GM18517 (cell line): ENCODE measurements around the gene FGF8.

Experiments used
- ATAC-seq: cut with Tn5 transposase; IDR thresholded peaks from one replicate; pipeline ENCODE4 v1.9.1; 2021; ENCODE audit warnings: mild to moderate bottlenecking, moderate library complexity; ENCODE audit not compliant: unreplicated experiment

FGF8 gene

DNA sequence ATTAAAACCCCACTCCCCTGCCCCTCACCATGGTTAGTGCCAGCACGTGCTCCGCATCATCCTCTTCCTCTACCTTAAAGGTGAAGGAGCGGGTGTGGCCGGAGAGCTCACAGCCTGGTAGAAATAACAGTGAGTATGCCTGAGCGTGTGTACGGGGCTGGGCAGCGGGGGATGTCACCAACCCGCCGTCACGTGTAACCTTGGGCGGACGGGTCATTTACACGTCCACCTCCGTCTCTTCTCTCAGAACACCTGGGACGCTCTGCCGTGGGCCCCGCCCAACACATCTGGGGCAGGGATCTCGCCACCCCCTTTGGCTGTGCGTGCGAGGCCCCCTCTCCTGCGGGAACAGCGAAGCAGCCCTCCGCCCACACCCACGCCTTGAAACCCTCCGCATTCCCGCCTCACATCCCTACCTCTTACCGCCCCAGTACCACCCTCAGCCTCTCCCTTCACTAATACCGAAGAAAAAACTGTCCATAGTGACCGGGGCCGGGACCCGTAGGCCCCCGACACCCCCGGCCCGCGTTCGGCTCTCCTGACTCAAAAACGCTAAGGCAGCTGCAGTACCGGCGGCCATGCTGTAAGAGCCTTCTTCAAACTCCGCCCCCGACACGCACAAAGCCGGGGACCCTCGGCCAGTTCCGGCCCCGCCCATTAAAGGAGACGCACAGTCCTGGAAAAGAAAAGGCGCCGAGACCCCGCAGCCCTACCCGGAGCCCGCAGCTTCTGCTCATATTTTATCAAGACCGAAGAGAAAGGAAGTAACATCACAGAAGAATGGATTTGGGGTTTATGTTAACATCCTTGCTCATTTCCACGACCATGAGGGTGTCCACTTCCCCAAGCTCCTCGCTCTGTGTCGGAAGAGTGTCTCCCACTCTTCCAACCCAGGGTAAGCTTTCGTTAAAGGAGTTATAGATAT lies 7.2 kb upstream of the FGF8 start, which contains the start of gene NPM3:
Gene NPM3 (minus strand): TSS at position 636 of the 925 bp plus-strand sequence. CDS start 56 bp downstream, at position 580.
- ATAC-seq, result peak; percentile 38

DNA sequence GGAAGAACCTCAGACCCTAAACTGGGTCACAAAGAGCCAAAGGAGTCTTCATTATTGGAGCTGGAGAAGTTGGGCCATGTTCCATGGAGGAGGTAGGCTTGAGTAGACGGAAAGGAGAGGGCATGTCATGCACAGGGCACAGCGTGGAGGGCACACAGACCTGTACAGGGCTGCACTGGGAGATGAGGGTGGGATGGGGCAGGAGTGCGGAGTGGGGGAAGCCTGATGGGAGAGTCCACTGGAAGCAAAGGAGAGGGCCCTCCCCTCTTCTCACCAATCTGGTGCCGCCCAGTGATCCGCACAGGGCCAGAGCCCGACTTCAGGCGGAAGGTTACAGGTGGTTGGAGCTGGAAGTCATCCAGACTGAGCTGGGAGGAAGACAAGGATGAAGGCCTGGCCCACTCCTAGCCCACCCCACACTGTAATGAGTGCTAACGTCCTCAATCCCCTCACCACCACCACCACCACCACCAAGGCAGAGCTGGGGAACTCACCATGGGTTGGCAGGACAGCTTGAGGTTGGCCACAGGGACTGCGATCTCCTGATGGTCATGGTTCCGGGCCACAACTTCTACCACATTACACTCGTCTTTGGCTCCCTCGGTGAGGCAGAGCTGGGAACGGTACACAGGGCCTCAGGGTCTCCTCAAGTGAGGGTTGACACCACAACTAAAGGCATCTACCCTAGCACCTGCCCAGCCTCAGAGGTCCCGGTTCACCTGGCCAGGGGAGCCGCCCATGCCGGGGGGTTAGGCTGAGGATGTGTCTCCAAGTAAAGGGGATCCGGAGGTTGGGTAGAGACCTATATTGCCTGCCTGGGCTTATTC lies 6.3 kb upstream of the FGF8 start:
- no peak for ATAC-seq

DNA sequence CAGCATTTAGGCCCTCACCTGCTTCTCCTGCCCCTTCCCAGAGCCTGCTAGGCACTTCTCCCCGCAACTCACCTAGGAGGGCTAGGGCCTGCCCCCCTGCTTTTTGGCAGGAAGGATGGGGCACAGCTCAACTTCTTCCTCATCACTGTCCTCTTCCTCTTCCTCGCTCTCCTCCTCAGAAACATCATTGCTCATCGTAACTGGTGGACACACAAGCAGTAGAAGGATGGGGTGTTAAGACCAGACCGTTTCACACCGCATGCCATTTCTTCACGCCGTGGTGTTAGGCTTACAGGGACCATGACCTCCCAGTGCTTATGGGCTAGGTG lies 5.7 kb upstream of the FGF8 start:
- ATAC-seq, result no peak

DNA sequence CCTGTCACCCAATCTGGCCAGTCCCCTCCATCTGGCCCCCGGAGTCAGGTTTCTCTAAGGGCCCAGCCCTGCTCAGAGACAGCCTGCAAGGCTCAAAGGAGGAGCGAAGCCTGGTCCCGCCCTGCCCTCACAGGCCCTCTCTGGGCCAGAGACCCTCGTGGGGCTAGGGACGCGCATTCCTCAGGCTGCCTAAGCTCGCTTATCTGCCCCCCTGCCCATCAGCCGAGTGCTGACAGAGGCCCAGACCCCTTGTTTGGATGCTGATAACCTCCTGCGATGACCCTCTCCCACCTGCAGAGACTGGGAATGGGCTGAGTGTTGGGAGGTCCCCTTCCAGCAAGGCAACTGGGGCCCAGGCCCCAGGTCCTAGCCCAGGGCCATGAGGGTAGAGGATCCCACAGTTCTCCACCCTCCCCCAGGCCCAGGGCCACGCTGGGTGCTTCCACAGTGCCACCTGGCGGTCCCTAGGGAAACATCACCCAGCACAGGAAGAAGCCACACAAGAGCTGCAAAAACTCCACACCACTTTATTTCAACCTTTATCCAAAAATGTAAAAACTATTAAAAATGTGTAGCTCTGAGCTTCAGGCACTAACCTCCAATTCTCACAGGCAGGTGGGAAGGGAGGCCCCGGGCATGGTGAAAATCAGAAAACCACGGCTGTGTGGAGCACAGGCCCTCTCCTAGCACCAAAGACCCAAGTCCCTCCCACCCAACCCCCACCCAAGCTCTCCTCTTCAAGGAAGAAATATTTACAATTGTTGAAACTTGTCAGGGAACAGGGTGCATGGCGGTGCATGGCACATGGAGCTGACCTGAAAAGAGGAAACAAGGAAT lies 5.1 kb upstream of the FGF8 start:
- ATAC-seq, result no peak

DNA sequence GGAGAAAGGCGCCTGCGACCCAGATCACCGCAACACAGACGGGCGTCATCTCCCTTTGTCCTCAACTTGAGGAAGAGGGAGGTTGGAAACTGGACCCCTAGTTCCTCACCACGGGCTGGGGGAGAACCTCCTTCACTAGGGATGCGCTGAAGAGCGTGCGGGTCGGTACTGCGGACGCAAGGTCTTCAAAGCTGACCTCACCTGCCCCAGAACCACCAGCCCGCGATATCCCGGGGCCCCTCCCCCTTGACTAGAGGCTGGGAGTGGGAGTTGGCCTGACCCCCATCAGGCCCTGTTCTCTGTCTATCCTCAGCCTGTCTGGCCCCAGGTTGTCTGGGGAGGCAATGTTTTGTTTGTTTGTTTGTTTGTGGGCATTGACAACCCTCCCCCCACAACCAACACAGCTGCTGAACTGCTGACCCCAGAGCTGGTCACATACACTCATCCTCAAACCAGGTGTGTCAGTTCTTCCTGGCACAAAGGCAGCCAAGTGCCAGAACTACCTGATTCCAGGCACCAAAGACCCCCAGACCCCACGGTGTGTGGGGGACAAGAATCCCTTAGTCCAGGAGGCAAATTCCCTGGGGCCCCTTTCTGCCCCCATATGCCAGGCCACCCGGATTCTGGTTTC lies 4.4 kb upstream of the FGF8 start:
- peak; percentile 5 for ATAC-seq

DNA sequence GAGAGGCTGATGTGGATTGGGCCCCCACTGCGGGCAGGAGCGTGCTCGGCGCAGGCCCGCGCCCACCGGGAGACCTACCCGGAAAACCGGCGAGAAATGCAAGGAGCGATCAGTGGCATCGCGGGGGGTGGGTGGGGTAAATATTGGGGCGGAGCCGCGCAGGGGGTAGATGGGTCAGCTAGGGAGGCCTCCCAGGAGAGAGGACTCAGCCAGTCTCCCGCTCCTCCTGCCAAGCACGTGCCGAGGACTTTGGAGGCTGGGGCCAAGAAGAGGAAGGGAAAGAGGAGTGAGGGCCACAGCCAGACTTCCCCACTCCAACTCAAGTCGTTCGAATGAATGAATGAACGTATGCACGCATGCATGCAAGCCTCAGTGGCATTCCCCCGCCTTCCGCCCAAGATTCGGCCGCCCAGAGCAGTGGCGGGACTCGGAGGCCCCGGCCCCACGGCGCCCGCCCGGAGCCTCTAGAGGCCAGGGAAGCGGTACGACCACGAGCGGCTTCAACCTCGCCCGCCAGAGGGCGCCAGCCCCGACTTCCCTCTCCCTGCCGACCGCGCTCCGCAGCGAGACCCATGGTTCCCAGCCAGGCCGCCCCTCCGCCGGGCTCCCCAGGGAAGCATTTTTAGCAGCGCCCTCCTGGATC lies 3.8 kb upstream of the FGF8 start:
- peak; percentile 45 for ATAC-seq

DNA sequence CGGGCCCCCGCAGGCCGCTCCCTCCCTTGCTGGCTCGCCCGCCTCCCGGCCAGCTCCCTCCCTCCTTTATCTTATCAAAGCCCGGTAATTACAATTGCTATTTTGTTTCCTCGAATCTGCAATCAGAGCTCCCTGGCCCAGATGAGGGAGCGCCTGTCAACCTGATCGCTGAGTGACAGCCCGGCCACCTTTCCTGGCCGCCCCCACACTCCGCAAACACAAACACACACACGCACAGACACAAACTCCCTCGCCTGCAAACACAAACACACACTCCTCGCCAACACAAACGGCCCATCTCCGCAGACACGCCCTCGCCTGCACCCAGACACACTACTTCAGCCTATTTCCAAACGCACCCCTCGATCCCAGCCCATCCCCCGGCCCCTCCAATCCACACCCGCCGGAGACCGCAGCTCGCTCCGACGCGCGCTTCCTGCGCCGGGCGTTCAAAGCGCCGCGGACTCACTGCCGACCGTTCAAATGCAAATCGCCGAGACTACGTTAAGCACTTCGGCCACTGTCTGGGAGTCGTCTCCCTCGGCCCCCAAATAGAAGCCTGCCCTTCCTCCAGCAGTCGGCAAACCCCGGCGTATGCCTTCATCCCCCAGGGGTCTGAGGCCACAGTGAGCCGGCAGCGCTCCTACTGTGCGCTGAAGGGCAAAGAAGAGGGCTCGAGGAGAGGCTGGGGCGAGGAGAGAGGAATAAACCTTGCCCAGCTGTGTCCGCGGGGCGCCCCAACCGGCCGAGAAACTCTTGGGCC lies 3.0 kb upstream of the FGF8 start:
- ATAC-seq, result no peak

DNA sequence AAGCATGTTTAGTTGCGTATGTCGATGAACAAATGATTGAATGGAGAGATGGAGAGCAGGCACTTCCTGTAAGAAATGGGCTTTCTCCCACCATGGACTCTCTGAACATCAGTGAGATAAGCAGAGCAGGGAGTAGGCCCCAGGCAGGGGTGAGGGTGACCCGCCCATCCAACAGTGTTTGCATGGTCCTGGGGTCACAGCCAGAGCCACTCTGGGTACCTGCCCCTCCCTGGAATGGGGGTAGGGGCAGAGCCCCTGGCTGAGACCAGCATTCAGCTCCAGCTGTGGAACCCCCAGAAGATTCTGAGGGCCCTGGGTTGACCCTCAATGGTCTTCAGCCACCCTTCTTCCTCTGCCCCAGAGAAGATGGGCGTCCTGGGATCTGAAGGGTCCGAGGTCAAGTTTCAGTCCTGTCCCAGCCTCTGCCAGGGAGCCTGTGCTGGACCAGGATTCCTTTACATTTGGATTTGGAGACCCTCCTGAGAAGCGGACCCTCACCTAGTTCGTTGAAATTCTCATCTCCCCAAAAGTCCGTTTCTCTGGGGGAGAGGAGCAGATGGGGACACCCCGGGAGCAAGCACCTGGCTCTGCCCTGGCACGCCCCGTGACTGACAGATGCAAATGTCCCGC lies 2.4 kb upstream of the FGF8 start:
- no peak for ATAC-seq

DNA sequence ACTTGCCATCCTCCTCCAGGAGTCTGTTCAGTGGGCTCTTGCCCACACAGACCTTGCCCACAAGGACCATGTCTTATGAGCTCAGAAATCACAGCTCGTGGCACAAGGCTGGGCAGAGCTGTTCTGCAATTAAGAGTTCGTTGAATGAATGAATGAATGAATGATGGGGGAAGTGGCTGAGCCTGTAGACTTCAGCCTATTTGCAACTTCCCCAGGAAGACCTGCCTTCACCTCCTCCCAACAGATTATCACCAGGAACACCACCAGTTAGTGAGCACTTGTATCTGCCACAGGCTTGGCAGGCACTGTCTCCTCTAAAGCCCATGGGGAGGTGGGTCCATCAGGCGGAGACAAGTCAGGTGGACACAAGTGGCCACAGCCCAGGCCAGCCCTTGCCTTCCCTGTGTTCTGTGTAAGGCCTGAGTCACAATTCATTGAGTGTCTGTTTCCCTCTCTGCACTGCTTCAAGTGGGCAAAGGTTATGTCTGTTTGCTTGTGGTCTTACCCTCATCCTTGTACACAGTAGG lies 1.8 kb upstream of the FGF8 start:
- no peak for ATAC-seq

DNA sequence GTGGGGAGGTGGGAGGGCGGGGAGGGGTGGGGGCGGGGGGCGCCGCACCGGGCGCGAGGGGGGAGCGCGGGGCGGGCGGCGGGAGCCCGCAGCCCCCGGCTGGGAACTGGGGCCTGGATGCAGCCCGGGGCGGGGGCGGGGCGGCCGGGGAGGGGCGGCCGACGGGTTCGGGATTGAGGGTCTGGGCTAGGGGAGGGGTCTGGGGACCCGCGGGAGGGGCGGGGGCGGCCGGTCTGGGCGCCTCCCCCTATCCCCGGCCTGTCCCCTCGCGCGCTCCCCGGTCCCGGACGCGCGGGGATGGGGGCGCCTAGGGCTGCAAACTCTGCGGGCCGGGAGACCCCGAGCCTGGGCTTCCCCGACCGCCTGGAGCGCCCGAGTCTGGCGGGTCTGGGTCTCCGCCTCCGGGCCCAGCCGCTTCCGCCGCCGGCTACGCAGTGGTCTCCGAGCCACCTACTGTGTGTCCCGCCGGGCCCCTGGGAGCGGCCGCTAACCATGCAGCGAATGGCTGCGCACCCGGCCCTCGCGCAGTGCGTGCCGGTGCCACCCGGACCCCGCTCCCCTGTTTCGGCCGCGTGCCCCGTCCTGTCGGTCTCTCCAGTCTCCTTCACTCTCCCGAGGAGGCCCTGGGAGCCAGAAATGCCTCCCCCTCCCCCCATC lies 375 bp upstream of the FGF8 start:
- no peak for ATAC-seq

DNA sequence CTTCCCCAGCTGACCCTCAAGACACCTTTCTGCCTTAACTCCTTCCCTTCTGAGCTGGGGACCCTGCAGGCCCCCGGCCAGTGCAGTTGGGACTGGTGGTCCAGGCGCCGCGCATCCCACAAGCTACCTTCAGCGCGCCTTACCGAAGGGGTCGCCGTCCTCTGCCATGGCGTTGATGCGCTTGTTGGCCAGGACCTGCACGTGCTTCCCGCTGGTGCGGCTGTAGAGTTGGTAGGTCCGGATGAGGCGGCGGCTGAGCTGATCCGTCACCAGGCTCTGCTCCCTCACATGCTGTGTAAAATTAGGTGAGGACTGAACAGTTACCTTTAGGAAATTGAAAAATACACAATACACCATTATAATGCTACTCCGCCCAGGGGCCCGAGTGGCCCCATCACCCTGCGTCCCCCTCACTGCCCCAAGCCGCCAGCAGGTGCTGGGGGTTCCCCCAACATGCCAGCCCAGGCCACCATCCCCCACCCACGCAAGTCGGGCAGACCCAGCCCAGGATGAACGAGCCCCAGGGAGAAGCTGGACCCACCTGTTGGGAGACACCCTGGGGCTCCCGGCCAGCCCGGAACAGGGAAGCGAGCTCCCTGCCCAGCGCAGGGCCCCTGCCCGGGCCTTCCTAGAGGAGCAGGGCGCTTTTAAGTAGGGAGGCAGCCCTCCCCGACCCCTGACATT lies 1.2 kb downstream of the FGF8 start:
- ATAC-seq, result no peak

DNA sequence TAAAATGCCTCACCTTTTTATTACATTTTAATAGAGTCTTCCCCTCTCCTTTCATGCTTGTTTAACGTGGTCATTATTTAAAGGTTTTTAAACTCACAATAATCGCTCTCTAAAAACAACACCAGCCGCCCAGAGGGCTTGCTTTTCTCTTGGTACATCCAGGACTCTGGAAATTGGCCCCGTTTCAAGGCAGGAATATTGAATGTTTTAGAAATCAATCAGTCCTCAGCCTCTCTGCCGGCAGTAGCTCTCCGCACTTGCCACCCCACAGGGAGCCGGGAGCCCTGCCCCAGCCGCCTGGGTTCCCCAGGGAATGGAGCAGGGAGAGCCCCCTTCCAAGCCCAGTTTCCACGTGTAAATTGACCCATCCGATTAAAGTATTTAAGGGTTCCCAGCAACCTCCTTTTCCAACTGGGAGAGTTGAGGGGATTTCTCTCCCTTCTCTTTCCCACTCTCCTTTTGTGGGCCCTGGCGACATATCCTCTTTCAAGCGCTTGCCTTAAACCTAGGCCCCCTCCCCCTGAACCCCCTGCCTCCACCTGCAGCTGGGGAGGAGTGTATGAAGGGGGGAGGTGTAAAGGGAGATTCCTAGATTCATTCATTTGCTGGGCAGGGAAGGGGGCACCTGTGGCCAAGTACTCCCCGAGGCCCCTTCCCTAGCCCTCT lies 1.9 kb downstream of the FGF8 start:
- ATAC-seq, result no peak

DNA sequence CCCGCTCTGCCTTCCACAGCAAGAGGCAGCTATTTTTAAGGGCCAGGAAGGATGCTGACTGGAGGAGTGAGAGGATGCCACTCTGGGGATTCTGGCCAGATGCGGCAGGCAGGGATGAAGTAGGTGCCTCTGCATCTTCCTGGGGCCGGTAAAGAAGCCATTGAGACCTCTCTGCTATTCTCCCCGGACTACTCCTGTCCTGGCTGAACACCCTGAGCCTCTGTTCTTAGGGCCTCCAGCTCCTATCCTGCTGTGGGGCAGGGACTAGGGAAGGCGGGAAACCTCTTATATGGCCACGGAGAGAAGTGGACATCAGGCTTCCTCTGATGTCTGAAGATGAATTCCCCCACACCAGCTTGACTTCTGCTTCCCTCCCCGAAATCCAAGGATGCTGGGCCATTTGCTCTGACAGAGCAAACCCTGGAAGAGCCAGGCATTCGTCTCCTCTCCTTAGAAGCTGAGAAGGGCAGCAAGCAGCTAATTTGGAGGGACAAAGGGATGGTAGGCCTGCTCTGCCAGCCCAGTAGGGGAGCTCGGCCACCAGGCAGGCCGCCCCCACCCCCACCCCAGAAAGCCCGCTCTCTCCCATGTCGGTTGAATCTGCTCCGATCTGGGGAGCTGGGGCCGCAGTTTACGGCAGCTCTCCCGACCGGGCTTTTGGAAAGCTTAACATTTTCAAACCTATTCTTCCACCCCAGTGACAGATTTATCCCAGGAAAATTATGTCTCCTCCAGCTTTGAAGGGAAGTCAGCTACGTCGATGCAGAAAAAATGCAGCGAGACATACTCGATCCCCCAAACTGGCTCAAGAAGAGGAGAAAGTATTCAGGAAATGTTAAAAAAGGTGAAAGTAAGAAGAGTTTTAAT lies 2.8 kb downstream of the FGF8 start:
- ATAC-seq, result no peak

DNA sequence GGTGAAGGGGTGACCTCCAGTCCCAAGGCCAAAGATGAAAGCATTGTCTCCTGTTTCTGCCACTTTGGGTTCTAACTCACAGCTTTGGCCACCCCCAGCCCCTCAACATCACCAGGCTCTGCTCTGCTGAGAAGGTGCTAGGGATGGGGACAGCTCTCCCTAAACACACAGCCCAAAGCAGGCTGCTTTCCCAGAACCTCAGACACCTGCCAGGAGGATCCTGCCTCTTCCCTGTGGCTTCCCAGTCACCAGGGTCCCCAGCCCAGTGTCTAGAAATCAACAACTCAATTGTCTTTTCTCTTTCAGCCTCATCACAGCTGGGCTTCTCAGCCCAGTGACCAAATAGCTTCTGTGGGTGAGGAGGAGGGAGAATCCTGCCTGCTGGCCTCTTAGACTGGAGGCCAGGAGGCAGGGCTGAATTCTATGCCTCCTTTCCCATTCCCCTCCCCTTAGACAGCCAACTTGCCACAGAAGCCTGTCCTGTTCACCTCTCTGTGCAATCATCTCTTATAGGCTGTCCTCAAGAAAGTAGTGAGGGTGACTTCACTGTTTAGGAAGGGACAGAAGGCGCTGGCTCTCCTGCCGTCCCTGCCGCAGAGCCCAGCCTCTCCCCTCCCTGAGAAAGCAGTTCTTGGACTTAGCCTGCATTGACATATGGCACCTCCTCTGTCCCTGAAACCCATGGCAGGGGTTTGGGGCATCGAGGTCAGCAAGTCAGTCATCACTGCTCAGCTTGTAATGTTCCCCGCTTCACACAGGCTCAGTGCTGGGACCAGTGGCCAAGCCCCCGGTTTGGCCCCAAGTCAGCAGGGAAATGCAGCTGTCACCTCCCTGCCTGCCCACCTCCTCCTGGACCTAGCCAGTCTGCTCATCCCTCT lies 3.7 kb downstream of the FGF8 start:
- no peak for ATAC-seq

DNA sequence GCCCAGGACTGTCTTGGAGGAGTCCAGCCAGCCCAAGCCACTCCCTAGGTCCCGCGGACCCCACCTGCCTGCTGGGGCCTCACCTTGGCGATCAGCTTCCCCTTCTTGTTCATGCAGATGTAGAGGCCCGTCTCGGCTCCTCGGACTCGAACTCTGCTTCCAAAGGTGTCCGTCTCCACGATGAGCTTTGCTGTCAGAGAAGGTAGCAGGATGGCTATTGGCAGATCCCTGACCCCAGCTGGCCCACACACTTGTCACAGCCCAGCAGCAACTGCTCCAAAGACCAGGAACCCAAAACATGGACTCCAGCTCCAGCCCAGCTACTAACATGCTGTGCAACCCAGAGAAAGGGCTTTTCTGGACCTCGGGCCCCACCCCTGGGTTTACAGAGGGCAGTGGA lies 4.5 kb downstream of the FGF8 start:
- ATAC-seq, result no peak
